Frontal cortex (tissue), 4 donors: ENCODE measurements around the gene SPOCD1. TPM values are rescaled to one million over a fixed set of nuclear protein-coding genes. Genes with fewer than 3 reads are reported as not detected.

Source experiments
- DNase-seq, 2 donors: peaks; one replicate each; pipeline ENCODE4 v3.0.0; 2012; ENCODE audit warnings: low spot score in 2 of 2
- FAIRE-seq: peaks from 2 replicates; lab custom pipeline; 2012; peaks lifted over from hg19 to GRCh38; lab: Jason Lieb, UNC
- total RNA-seq: library from RNA; depleted of rRNA; stranded (reverse); fragments of >200 nt; gene quantifications from one replicate; pipeline ENCODE4 v1.2.3, GENCODE V29; 2014
- donor health status: control.
- donor health status: control.
- donor health status: control.

The SPOCD1 gene
- under 0.01 TPM for total RNA-seq

DNA sequence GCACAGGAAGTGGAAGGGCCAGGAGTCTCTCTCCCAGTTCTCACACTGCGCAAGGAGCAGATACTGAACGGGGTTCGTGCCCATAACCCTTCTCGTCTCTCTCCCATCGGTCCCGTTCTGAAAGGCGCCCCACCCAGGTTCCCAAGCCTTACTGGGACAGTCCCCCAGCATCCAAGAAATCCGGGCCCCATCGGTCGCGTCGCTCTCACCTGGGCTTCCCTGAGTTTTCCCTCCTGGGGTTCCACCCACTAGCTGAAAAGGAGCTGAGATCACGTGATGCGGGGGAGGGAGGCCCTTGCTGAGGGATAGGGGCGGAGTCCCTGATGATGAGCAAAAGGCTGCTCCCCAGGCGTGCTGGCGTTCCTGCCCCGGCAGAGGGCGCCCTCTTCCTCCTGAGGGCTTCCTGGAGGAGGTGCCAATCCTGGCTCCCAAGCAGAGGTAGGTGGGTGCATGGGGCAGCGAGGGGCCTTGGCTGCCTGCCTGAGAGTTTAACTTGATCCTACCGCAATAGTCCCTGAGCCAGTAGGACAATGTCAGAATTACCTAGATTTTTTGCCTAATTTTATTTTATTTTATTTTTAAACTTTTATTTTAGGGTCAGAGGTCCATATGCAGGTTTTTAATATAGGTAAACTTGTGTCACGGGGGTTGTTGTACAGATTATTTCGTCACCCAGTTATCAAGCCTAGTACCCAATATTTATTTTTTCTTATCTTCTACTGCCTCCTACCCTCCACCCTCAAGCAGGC lies at the start of gene SPOCD1:
SPOCD1 (minus strand) TSS at position 271 of the 749 bp plus-strand sequence. CDS start 689 bp downstream, outside the sequence.
- FAIRE-seq (no peak), DNase-seq (no peak)

DNA sequence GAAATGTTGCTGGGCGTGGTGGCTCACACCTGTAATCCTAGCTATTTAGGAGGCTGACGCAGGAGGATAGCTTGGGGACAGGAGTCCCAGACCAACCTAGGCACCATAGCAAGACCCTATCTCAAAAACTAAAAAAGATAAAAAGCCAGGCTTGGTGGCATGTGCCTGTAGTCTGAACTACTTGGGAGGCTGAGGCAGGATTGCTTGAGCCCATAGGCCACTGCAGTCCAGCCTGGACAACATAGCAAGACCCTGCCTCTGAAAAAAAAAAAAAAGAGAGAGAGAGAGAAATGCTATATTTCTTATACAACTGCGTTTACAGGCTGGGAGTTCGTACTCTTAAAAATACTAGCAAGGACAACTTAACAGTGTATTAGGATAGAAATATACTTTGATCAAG lies 46.2 kb upstream of the SPOCD1 start:
- no peak for DNase-seq
- FAIRE-seq, result no peak

DNA sequence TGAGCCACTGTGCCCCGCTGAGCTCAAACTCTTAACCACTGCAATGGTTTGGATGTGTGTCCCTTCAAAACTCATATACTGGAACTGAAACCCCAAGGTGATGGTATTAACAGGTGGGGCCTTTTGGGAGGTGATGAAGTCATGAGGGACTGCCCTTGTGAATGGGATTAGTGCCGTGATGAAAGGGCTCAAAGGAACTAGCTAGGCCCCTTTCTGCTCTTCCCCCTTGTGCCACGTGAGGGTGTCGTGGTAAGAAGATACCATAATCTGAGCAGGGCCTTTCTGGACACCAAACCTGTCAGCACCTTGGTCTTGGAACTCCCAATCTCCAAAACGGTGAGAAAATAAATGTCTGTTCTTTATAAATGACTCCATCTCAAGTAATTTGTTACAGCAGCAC lies 45.5 kb upstream of the SPOCD1 start:
- DNase-seq (no peak), FAIRE-seq (no peak)

DNA sequence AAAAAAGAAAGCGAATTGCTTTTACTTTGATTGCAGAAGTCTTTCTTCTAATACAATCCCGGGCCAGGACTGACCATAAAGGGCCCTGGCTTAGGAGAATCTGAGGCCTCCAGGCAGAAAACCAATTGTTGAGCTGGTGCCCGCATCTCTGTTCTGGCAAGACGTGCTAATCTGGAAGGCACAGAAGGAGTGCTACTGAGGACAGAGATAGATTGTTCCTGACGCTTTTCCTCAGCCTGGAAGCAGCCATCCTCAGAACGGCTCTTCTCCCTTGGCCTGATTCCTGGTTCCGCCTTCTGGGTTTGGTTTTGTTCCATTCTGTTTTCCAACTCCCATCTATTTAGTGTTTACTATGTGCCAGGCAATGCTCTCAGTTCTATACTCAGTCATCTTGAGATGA lies 44.8 kb upstream of the SPOCD1 start:
- DNase-seq (no peak), FAIRE-seq (no peak)

DNA sequence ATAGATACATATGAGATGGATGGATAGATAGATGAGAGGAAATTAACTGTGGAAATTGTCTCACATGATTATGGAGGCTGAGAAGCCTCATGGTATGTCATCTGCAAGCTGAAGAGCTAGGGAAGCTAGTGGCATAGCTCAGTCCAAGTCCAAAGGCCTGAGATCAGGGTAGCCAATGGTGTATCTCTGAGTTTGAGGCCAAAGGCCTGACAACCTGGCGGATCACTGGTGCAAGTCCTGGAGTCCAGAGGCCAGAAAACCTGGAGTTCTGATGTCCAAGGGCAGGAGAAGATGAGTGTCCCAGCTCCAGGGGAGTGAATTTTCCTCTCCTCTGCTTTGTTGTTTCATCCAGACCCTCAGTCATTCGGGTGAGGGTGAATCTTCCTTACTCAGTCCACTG lies 43.9 kb upstream of the SPOCD1 start:
- FAIRE-seq, result no peak
- DNase-seq, result no peak

DNA sequence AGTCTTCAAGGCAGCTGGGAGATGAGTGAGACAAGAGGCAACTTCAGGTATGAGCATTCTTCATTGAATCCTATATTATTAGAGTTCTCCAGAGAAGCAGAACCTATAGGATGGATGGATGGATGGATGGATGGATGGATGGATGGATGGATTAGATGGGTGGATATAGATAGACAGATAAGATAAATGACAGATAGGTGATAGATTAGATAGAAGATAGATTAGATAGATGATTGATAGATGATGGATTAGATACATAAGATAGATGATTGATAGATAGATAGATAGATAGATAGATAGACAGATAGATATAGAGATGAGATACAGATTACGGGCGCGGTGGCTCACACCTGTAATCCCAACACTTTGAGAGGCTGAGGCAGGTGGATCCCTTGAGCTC lies 43.2 kb upstream of the SPOCD1 start:
- DNase-seq (no peak), FAIRE-seq (no peak)

DNA sequence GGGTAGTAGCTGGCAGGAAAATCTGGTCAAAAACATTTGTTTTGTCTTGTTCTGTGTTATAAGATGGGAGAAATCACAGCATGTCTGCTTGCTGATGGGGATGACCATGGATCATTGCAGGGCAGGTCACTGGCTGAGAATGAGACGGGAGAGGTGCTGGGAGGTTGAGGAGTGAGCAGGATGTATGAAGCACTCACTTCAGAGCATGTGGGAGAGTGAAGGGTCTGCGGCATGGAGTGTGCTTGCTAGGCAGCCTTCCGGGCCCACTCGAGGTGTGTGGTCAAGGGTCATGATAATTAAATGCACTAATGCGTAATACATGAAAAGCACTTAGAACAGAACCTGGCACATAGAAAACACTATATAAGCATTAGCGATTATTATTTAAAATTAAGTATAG lies 42.0 kb upstream of the SPOCD1 start:
- DNase-seq (no peak), FAIRE-seq (no peak)

DNA sequence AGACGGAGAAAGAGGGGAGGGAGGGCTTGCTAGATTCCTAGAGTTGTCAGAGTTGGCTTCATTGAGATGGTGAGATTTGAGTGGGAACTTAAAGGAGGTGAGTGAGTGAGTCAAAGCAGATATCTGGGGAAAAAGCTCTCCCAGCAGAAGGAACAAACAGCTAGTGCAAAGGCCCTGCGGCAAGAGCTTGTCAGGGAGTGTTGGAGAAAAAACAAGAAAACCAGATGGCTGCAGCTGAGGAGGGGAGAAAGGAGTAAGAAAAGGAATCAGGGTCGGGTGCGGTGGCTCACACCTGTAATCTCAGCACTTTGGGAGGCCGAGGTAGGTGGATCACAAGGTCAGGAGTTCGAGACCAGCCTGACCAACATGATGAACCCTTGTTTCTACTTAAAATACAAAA lies 40.3 kb upstream of the SPOCD1 start:
- no peak for FAIRE-seq
- no peak for DNase-seq

DNA sequence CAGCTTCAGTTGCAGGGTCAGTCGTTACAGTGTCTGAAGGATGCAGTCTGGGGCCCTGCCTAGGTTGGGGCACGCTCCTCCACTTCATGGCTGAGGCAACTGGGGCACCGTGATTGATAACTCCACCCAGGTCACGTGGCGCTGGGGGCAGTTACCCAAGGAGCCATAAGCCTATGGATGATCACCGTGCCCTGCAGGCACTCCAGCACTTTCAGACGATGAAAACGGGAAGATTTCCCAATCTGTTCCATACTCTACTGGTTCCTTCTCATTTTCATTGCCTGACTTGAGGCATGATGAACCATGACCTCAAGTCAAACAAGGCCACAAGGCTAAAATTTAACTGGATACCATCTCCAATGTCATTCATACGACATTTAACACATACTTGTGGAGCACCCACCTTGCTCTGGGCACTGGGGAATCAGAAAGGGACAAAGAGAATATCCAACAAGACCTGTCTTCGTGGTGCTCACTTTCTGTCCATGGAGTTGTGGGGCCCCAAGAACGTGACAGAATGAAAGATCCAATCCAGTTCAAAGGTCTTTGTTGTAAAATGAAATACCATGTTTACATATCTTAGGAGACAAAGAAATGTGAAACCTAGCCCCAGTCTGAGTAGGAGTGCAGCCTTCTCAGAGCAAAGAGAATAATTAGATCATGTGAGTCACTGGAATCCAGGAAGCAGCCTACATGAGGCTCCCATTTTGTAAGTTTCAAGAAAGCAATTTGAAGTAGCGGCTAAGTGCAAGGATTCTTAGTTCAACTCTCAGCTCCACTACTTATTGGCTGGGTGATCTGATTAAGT lies 39.4 kb upstream of the SPOCD1 start:
- no peak for FAIRE-seq
- DNase-seq, result no peak

DNA sequence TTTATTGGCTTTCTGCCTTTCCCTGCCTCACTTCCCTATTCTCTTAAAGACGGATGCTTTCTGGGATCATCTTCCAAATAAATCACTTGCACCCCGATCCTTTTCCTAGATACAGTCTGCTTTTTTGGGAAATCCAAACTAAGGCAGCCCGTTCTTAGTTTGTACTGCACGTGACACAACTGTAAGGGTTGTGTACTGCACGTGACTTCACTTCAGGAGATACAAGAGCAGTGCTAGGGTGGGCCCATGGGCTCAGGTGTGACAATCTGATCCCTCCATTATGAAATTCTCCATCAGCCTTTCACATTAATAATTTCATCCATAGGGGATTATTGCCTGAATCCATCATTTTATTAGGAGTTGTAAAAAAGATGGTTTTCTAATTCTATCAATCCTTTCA lies 33.8 kb upstream of the SPOCD1 start:
- DNase-seq, result no peak
- FAIRE-seq, result no peak

DNA sequence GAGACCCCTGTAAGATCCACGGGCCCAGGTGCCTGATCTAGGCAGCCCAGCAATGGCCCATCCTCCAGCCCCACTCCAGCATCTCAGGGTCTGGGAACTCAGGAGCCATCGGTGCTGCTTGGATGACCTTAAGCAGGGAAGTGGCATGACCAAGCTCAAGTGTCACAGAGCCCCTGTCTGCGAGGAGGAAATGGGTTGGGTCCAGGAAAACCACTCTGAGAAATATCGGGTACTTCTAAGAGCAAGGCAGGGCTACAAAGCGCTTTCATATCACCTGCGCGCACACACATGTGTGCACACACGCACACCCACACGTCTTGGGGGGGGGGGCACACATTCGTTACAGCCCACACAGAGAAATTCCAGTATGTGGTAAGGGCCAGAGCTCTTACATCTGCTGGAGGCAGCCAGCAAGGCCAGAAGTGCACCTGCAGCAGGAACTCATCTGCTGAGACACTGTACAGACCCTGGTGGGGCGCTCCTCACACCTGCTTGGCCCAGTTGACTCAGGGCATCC lies 32.6 kb upstream of the SPOCD1 start:
- DNase-seq (no peak), FAIRE-seq (no peak)

DNA sequence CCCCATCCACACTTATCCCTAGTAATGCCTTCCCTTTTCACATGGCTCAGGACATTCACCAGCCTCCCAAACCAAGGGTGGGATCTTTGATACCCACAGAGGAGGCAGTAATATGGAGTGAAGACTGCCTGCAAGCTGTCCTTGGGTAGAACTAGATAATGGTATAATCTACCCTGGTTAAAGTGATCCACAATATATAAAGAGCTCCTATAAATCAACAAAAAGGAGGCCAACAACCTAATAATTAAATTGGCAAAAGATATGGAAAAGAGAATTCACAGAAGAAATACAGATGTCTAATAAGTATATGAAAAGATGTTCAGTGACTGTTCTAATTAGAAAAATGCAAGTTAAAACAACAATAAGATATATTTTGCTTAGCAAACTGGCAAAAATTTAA lies 30.7 kb upstream of the SPOCD1 start:
- no peak for FAIRE-seq
- no peak for DNase-seq

DNA sequence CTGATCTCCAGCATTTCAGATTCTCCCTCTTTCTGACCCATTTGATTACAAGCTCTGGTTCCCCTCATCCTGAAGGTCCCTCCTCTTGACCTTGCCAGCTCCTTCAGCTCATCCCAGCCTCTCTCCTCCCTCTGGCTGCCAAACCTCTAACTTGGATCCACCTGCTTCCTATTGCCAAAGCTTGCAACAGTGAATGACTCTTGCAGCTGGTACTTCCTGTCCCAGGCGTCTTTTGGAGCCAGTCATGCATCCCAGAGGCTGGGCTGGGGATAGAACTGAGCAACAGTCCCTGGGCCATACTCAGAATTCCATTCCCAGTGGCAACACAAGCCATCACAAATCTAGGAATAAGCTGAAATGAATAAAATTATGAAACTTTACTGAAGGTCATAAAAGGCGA lies 27.7 kb upstream of the SPOCD1 start:
- FAIRE-seq (no peak), DNase-seq (no peak)

DNA sequence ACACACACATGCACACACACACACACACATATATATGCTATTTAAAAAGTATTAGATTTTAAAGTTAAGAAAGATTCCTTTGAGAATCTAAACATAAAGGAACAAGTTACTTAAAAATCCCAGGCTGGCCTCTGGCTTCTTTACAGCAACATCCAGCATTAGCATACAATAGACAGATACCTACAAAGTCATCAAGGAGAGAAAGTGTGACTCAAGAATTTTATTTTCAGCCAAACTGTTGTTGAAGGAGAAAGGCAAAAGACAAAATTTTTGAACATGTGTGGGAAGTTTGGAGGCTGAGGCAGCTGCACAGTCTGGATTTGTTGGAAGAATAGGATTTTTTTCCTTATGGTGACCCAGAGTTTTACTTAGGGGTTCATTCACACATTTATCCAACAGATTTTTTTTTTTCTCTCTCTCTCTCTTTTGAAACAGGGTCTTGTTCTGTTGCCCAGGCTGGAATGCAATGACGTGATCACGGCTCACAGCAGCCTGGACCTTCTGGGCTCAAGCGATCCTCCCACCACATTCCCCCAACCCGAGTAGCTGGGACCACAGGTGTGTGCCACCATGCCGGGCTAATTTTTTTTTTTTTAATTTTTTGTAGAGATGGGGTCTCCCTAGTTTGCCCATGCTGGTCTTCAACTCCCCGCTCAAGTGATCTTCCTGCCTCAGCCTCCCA lies 24.0 kb upstream of the SPOCD1 start:
- FAIRE-seq (no peak), DNase-seq (no peak)

DNA sequence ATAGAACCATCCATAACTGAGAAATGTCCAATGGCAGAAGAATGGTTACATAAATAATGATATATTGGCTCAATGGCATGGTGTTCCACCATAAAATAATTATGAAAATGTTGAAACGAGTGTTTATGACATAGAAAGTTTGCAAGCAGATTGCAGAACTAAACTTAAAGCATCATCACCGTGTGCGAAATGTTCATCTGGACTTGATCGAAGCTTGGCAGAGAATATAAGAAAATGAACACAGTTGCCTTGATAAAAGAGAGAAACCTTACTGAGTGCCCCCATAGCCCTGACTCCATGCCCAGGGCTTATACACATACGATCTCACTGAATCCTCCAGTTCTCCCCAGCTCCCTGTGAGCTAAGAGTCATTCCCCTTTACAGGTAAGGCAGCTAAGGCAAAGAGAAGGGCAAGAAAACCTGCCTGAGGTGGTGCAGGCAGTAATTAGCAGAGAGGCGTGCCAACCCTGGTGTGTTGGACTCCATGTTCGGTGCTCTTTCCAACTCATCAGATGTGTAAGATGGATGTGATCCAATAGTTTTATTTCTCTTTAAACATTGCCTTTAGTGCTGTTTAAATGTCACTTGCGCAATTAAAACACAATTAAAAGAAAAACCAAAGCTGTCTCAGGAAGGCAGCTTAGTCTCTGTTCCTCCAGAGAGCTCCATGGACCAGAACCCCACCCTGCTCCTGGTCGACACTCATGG lies 21.8 kb upstream of the SPOCD1 start:
- FAIRE-seq, result no peak

DNA sequence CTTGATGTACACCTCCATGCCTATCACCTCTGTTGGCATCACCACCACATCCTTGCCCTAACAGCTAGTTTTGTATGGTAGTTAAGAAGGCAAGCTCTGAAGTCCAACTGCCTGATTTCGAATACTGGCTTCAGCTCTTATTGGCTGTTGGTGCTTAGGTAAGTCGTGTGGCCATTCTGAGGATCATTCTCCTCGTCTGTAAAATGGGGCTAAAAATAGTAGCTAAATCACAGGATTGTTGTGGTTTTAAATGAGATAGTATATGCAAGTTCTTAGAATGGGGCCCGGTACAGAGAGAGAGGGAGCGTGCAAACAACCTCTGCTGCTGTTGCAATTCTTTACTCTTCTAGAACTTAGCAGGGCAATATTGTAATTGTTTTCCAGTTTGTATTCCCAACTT lies 20.8 kb upstream of the SPOCD1 start:
- FAIRE-seq (no peak), DNase-seq (no peak)

More for the DNA sequence above, 21.8 kb upstream of the SPOCD1 start:
- no peak for DNase-seq

DNA sequence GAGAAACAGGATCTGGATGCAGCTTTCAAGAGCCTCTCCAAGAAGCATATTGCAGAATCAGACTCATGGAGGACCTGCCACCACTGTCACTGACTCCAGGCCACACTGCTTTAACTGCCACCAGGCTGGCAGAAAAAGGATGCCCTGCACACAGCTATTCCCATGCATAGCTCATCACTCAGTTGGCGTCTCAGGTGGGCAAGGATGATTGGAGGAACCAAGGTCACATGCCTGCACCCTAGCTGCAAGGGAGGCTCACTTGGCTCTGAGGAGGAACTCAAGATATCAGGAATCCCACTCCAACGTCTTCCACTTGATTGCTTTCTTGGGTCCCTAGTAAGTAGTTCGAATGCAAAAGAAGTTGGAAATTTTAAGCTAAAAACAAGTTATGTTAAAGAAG lies 19.6 kb upstream of the SPOCD1 start:
- FAIRE-seq (no peak), DNase-seq (no peak)

DNA sequence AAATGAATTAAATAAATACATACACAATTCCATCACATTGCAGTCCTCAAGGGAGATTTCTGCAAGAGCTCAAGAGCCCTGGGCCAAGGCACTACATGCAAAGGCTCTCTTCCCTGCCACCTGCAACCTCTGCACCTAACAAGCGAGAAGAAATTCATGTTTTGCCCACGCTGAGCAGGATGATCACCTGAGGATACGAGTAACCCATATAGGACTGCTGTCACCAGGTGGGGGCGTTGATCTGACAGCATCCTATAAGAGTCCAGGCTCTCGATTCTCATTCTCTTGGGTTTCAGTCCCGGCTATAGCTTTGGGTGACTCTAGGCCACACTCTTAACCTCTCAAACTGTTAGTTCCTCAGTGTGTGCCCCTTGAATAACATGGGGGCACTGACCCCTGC lies 18.7 kb upstream of the SPOCD1 start:
- FAIRE-seq, result no peak
- no peak for DNase-seq

DNA sequence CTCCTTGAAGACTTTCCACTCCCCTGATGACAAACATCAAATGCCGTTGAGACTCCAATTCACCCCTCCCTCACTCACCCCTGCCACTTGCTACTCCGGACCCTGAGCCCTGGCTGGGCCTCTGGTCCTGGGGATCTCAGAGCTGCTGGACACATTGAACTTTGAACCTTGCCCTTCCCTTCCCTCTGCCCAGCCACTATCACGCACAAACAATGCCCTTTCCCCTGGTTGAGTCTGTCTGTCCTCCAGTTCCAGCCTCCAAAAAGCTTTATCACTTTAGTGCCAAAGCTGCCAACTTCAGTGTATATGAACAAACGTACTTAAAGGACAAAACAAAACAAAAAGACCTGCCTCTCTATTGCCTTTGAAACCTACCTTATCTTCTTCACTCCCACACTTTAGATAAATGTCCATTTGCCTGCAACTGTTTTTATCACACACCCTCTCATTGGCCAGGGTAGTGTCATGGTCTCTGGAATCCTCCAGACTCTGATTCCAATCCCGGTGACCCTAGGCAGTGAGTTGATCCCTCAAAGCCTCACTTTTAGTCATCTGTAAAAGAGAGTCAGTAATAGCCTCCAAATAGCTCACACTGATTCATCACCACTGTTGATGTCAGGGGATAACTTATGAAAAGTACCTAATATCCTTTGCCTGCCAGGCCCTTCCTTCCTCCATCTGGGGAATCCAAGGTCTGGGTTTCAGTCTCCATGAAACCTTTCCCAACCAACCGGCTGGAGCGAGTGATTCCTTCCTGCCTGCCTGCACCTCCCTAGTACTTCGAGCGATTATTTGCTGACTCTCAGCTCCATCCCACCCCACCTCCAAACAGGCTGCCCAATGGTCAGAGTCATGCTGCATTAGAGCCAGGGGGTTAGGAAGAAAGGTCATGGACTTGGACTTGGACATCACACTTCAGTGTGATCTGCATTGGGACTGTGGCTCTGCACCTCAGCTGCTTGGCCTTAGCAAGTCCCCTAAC lies 15.9 kb upstream of the SPOCD1 start:
- no peak for FAIRE-seq

More for the DNA sequence above, 15.9 kb upstream of the SPOCD1 start:
- no peak for DNase-seq
